Esophagus squamous epithelium (tissue), 4 donors: Measurements from ENCODE around the gene SLC13A1.

Experiments used
- POLR2A ChIP-seq, 4 donors: fragments of 450-650 bp; IDR thresholded peaks; one replicate each; pipeline ENCODE4 v1.6.1; 2017; ENCODE audit warnings: antibody characterized with exemption in 4 of 4, mild to moderate bottlenecking in 4 of 4, moderate library complexity in 3 of 4
- TF ChIP-seq, protein P1 (sequence below), 6 experiments: fragments of 450-650 bp in 4 of 6; fragments of 200-600 bp in 2 of 6; sonication (generic) in 2 of 6; IDR thresholded peaks; one replicate each; pipeline ENCODE4 v1.5.1; 2016 to 2019; ENCODE audit warnings: antibody characterized with exemption in 6 of 6, mild to moderate bottlenecking in 4 of 6, moderate library complexity in 4 of 6

DNA sequence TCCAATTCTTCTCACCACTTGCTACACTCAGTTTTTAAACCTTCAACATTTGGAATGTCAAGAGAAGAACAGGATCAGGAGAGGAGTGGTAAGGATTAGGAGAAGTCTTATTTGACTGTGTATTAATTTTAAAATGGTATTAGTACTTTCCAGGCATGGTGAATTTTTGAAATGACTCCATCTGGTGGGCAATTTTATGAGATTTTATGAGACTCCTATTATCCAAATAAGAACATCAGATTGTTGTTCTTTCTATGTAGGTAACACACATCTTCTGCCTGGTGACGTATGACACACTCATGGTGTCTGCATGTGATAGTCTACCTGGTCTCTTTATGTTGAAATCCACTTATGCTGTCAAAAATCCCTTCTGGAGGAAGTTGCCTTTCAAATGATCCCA is 51.0 kb downstream of the SLC13A1 start:
- TF ChIP-seq, protein P1, sequence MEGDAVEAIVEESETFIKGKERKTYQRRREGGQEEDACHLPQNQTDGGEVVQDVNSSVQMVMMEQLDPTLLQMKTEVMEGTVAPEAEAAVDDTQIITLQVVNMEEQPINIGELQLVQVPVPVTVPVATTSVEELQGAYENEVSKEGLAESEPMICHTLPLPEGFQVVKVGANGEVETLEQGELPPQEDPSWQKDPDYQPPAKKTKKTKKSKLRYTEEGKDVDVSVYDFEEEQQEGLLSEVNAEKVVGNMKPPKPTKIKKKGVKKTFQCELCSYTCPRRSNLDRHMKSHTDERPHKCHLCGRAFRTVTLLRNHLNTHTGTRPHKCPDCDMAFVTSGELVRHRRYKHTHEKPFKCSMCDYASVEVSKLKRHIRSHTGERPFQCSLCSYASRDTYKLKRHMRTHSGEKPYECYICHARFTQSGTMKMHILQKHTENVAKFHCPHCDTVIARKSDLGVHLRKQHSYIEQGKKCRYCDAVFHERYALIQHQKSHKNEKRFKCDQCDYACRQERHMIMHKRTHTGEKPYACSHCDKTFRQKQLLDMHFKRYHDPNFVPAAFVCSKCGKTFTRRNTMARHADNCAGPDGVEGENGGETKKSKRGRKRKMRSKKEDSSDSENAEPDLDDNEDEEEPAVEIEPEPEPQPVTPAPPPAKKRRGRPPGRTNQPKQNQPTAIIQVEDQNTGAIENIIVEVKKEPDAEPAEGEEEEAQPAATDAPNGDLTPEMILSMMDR (IDR thresholded peaks at IDR 0.05): no peak
- TF ChIP-seq POLR2A (IDR thresholded peaks at IDR 0.05): no peak
